Breast epithelium (tissue), 4 donors: ENCODE results near the gene PLEKHB2. TPM values are rescaled to one million over a fixed set of nuclear protein-coding genes. Genes with fewer than 3 reads are reported as not detected.

Source experiments
- DNase-seq, 2 donors: peaks; one replicate each; pipeline ENCODE4 v3.0.0-alpha.2; 2019; ENCODE audit warnings: low spot score in 2 of 2
- H3K27ac ChIP-seq, 2 donors: fragments of 200-600 bp; sonication (generic) in 1 of 2; one replicate each; pipeline ENCODE4 v1.5.1; 2016 to 2019; ENCODE audit warnings: mild to moderate bottlenecking in 1 of 2
- H3K27me3 ChIP-seq, 2 donors: fragments of 200-600 bp; sonication (generic) in 1 of 2; one replicate each; pipeline versions ENCODE4 v1.5.1 to v1.6.0; 2017 to 2019; ENCODE audit warnings: control low read depth in 1 of 2, mild to moderate bottlenecking in 1 of 2
- H3K36me3 ChIP-seq: fragments of 200-600 bp; one replicate; pipeline ENCODE4 v1.5.1; 2019
- H3K4me1 ChIP-seq, 2 donors: fragments of 200-600 bp; sonication (generic); one replicate each; pipeline ENCODE4 v1.5.1; 2016 to 2019; ENCODE audit warnings: control low read depth in 1 of 2
- H3K4me3 ChIP-seq, 3 donors: fragments of 200-600 bp; sonication (generic); 1 replicate in 2 of 3; 2 replicates in 1 of 3; pipeline ENCODE4 v1.5.1; 2016 to 2019; ENCODE audit warnings: mild to moderate bottlenecking in 3 of 3, moderate library complexity in 2 of 3
- H3K9me3 ChIP-seq, 2 donors: fragments of 200-600 bp; sonication (generic) in 1 of 2; one replicate each; pipeline ENCODE4 v1.5.1; 2016 to 2019; ENCODE audit warnings: control low read depth in 1 of 2
- CTCF ChIP-seq, 3 donors: fragments of 450-650 bp; IDR thresholded peaks; one replicate each; pipeline ENCODE4 v1.5.1; 2016 to 2017; ENCODE audit warnings: antibody characterized with exemption in 3 of 3, mild to moderate bottlenecking in 3 of 3, moderate library complexity in 3 of 3
- POLR2A ChIP-seq: fragments of 450-650 bp; IDR thresholded peaks from one replicate; pipeline ENCODE4 v1.6.1; 2016; ENCODE audit warnings: antibody characterized with exemption, mild to moderate bottlenecking, moderate library complexity
- POLR2AphosphoS5 ChIP-seq, 3 donors: sonication (generic); formaldehyde crosslinking; IDR thresholded peaks; one replicate each; pipeline ENCODE4 v1.6.1; 2017; ENCODE audit warnings: antibody characterized with exemption in 3 of 3
- intact Hi-C: fragments of 100-400 bp; cut with DNase I; formaldehyde crosslinking; loops from one replicate; pipeline ENCODE4 v1.15.1; 2023; ENCODE audit warnings: low total_unique reads
- total RNA-seq, 3 donors: library from RNA; depleted of rRNA; stranded (reverse); fragments of >200 nt; gene quantifications; one replicate each; pipeline ENCODE4 v1.1.0, GENCODE V29; 2016

The PLEKHB2 gene
- total RNA-seq, 3 donors from 2014 or later, result 47.4 to 75.4 (median 73.6) TPM

GRCh38 chr2:131130298-131130596, 25.1 kb downstream of the PLEKHB2 start:
- no peak for DNase-seq
- Histone ChIP-seq H3K27me3 (no peaks in the 10 kb centered on the region), H3K27ac (no peak overlapping the region), H3K4me1 (no peaks in the 10 kb centered on the region), H3K9me3 (no peaks in the 10 kb centered on the region), H3K36me3 (no peaks in the 10 kb centered on the region), H3K4me3 (no peak overlapping the region)
- TF ChIP-seq POLR2A, result no peak
- no peak for TF ChIP-seq POLR2AphosphoS5 (IDR thresholded peaks at IDR 0.05)
- TF ChIP-seq CTCF (IDR thresholded peaks at IDR 0.05), result no peak
- intact Hi-C loops, result no loop called here

DNA sequence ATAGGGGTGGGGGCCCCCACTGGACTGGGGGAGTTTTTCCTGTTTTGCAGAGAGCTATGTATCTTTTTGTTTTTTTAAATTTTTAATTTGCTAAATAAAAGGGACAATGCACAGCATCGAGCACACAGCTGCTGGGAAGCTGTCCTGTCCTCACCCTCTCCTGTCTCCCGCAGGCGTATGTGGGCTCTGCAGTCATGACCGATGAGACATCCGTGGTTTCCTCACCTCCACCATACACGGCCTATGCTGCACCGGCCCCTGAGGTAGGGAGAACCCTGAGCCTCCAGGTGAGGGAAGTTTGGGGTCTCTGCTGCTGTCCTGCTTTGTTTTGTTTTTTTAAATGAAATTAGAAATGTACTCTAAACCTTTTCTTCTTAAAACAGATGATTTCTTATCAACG, 27.6 kb downstream of the PLEKHB2 start:
- intact Hi-C loops, result no loop called here
- no peak for DNase-seq
- Histone ChIP-seq H3K9me3 (no peaks in the 10 kb centered on the region), H3K27me3 (no peaks in the 10 kb centered on the region), H3K4me3 (no peak overlapping the region), H3K36me3 (no peaks in the 10 kb centered on the region), H3K27ac (no peak overlapping the region), H3K4me1 (no peaks in the 10 kb centered on the region)
- TF ChIP-seq POLR2A, result no peak
- TF ChIP-seq POLR2AphosphoS5 (IDR thresholded peaks at IDR 0.05), result no peak
- TF ChIP-seq CTCF (IDR thresholded peaks at IDR 0.05), result no peak

- no peak overlapping the region for H3K27ac ChIP-seq
- H3K27me3 ChIP-seq, result no peaks in the 10 kb centered on the region
- H3K4me3 ChIP-seq, result no peak overlapping the region
- intact Hi-C loops, result no loop called here
- no peaks in the 10 kb centered on the region for H3K4me1 ChIP-seq
- peaks cover 4% of the 10 kb centered on the region for H3K36me3 ChIP-seq
- no peaks in the 10 kb centered on the region for H3K9me3 ChIP-seq
- DNase-seq, result no peak
- no peak for TF ChIP-seq POLR2A
- TF ChIP-seq POLR2AphosphoS5 (IDR thresholded peaks at IDR 0.05), result no peak
- no peak for TF ChIP-seq CTCF (IDR thresholded peaks at IDR 0.05)
Measured at GRCh38 chr2:131140581-131140980, 35.4 kb downstream of the PLEKHB2 start.

DNA sequence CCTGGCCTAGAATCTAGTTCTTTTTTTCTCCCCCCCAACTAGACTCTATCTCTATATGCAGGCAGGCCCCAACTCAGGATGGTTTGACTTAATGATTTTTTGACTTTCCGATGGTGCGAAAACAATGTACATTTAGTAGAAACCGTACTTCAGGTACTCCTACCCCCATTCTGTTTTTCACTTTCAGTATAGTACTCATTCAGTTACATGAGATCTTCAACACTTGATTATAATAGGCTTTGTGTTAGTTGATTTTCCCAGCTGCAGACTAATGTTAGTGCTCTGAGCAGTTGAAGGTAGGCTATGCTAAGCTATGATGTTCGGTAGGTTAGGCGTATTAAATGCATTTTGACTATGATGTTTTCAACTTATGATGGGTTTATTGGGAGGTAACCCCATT, 37.7 kb downstream of the PLEKHB2 start:
- no peaks in the 10 kb centered on the region for H3K27me3 ChIP-seq
- no peaks in the 10 kb centered on the region for H3K4me1 ChIP-seq
- no peak overlapping the region for H3K4me3 ChIP-seq
- no peaks in the 10 kb centered on the region for H3K9me3 ChIP-seq
- DNase-seq, result no peak
- no peak overlapping the region for H3K27ac ChIP-seq
- peaks cover 4% of the 10 kb centered on the region for H3K36me3 ChIP-seq
- TF ChIP-seq POLR2A (no peak), POLR2AphosphoS5 (IDR thresholded peaks at IDR 0.05) (no peak), CTCF (IDR thresholded peaks at IDR 0.05) (no peak)
- intact Hi-C loops, result no loop called here

- Histone ChIP-seq H3K4me1 (no peaks in the 10 kb centered on the region), H3K4me3 (no peak overlapping the region), H3K27me3 (no peaks in the 10 kb centered on the region), H3K9me3 (no peaks in the 10 kb centered on the region), H3K27ac (no peak overlapping the region), H3K36me3 (peaks cover 4% of the 10 kb centered on the region)
- DNase-seq, result no peak
- intact Hi-C loops, result no loop called here
- TF ChIP-seq CTCF (IDR thresholded peaks at IDR 0.05) (no peak), POLR2A (no peak), POLR2AphosphoS5 (IDR thresholded peaks at IDR 0.05) (no peak)
Measured at GRCh38 chr2:131143803-131144202, 38.7 kb downstream of the PLEKHB2 start.
